SK-N-SH (cell line): Measurements from ENCODE around the gene ANKRD52. TPM values are rescaled to one million over a fixed set of nuclear protein-coding genes. Genes with fewer than 3 reads are reported as not detected.

Experiments used
- CTCF ChIA-PET: fragments of 300-600, 350-600 bp; formaldehyde crosslinking; extraction: SDS; loops from one replicate; lab custom pipeline; 2021; lab: Yijun Ruan, JAX
- POLR2A ChIA-PET: fragments of 350-600 bp; sonication (Branson Sonifier 250); formaldehyde crosslinking; extraction: SDS; loops from one replicate; lab custom pipeline; 2020; ENCODE audit warnings: antibody characterized with exemption, inconsistent platforms; lab: Yijun Ruan, JAX
- DNase-seq: peaks from one replicate; pipeline ENCODE4 v3.0.0; 2012
- H2AFZ ChIP-seq: fragments of 200-600 bp; sonication (generic); 2 replicates; pipeline ENCODE4 v1.8.1; 2016; ENCODE audit warnings: antibody characterized with exemption, mild to moderate bottlenecking, low read depth
- H3F3A ChIP-seq: fragments of 200-600 bp; sonication (generic); replicated peaks from 2 replicates; pipeline ENCODE3; 2016; ENCODE audit warnings: antibody characterized with exemption, mild to moderate bottlenecking; ENCODE audit not compliant: insufficient read depth
- H3K27ac ChIP-seq, 2 experiments: fragments of 200-500 bp in 1 of 2; fragments of 200-600 bp in 1 of 2; sonication (Bioruptor generic) in 1 of 2; sonication (generic), shearing (Covaris generic) in 1 of 2; 2 replicates each; pipeline versions ENCODE4 v1.5.1 to v1.6.1; 2014 to 2016; ENCODE audit warnings: low read depth in 2 of 2, inconsistent platforms in 1 of 2, low read length in 1 of 2, mild to moderate bottlenecking in 1 of 2, mixed read lengths in 1 of 2
- H3K27me3 ChIP-seq: fragments of 200-600 bp; sonication (generic), shearing (Covaris generic); 2 replicates; pipeline ENCODE4 v1.6.1; 2016; ENCODE audit warnings: mixed run types; ENCODE audit not compliant: insufficient read depth
- H3K36me3 ChIP-seq, 2 experiments: fragments of 200-500 bp in 1 of 2; fragments of 200-600 bp in 1 of 2; sonication (Bioruptor generic) in 1 of 2; sonication (generic) in 1 of 2; replicated peaks in 1 of 2; 2 replicates each; pipeline versions ENCODE3 to v1.5.1; 2014 to 2016; ENCODE audit warnings: low read length in 1 of 2, mild to moderate bottlenecking in 1 of 2; ENCODE audit not compliant: insufficient read depth in 2 of 2, control insufficient read depth in 1 of 2
- H3K4me1 ChIP-seq, 2 experiments: fragments of 200-500 bp in 1 of 2; fragments of 200-600 bp in 1 of 2; sonication (Bioruptor generic) in 1 of 2; sonication (generic), shearing (Covaris generic) in 1 of 2; 2 replicates each; pipeline versions ENCODE4 v1.5.1 to v1.6.1; 2014 to 2016; ENCODE audit warnings: low read depth in 1 of 2, low read length in 1 of 2, mixed run types in 1 of 2; ENCODE audit not compliant: insufficient read depth in 2 of 2, control insufficient read depth in 1 of 2
- H3K4me2 ChIP-seq: fragments of 200-600 bp; sonication (generic), shearing (Covaris generic); 2 replicates; pipeline ENCODE4 v1.6.1; 2017; ENCODE audit warnings: mixed run types
- H3K4me3 ChIP-seq, 2 experiments: fragments of 200-500 bp in 1 of 2; fragments of 200-600 bp in 1 of 2; sonication (Bioruptor generic) in 1 of 2; sonication (generic), shearing (Covaris generic) in 1 of 2; 2 replicates each; pipeline versions ENCODE4 v1.5.1 to v1.8.1; 2014 to 2016; ENCODE audit warnings: low read depth in 2 of 2, inconsistent platforms in 1 of 2, low read length in 1 of 2, mild to moderate bottlenecking in 1 of 2, mixed read lengths in 1 of 2, moderate library complexity in 1 of 2
- H3K79me2 ChIP-seq: fragments of 200-600 bp; sonication (generic); 2 replicates; pipeline ENCODE4 v1.8.1; 2017; ENCODE audit warnings: mild to moderate bottlenecking; ENCODE audit not compliant: insufficient read depth
- H3K9ac ChIP-seq: fragments of 200-600 bp; sonication (generic); 2 replicates; pipeline ENCODE4 v1.6.1; 2017; ENCODE audit warnings: mixed run types
- H3K9me2 ChIP-seq: fragments of 200-600 bp; sonication (generic); 2 replicates; pipeline ENCODE4 v1.6.1; 2017; ENCODE audit warnings: mixed run types
- H3K9me3 ChIP-seq: fragments of 200-600 bp; sonication (generic); 2 replicates; pipeline ENCODE4 v1.6.1; 2017; ENCODE audit warnings: mixed run types, mild to moderate bottlenecking, moderate library complexity
- H4K20me1 ChIP-seq: fragments of 200-600 bp; sonication (generic); 2 replicates; pipeline ENCODE4 v1.6.1; 2017; ENCODE audit warnings: mild to moderate bottlenecking, mixed run types; ENCODE audit not compliant: insufficient read depth
- ELF1 ChIP-seq: IDR thresholded peaks from 2 replicates; pipeline ENCODE4 v1.4.0; 2012
- EP300 ChIP-seq, 2 experiments: IDR thresholded peaks; 2 replicates each; pipeline versions ENCODE4 v1.4.0 to v1.6.1; 2012; ENCODE audit warnings: borderline replicate concordance in 1 of 2, low read depth in 1 of 2, low read length in 1 of 2
- EZH2phosphoT487 ChIP-seq: fragments of 200-600 bp; sonication (generic); IDR thresholded peaks from 2 replicates; pipeline ENCODE4 v1.6.1; 2017; ENCODE audit warnings: low read depth, mixed run types, mild to moderate bottlenecking, antibody characterized with exemption, moderate library complexity, borderline replicate concordance
- FOSL2 ChIP-seq: IDR thresholded peaks from 2 replicates; pipeline ENCODE4 v1.4.0; 2012; ENCODE audit warnings: low read depth, mild to moderate bottlenecking, moderate library complexity, borderline replicate concordance
- FOXJ3 ChIP-seq: sonication (generic); formaldehyde crosslinking; IDR thresholded peaks from 2 replicates; pipeline ENCODE4 v1.5.1; 2020; ENCODE audit warnings: mild to moderate bottlenecking, missing genetic modification reagents
- GABPA ChIP-seq: IDR thresholded peaks from 2 replicates; pipeline ENCODE4 v1.4.0; 2012; ENCODE audit warnings: low read depth, mild to moderate bottlenecking
- GATA2 ChIP-seq: sonication (generic); formaldehyde crosslinking; IDR thresholded peaks from 2 replicates; pipeline ENCODE4 v1.5.0; 2020; ENCODE audit warnings: mild to moderate bottlenecking, missing genetic modification reagents
- JUND ChIP-seq: IDR thresholded peaks from 2 replicates; pipeline ENCODE4 v1.4.0; 2012
- MXI1 ChIP-seq: IDR thresholded peaks from 2 replicates; pipeline ENCODE4 v1.6.1; 2012; ENCODE audit warnings: mild to moderate bottlenecking, low read depth, low read length, improper control_type of control experiment
- NFIC ChIP-seq: IDR thresholded peaks from 2 replicates; pipeline ENCODE4 v1.4.0; 2012; ENCODE audit warnings: borderline replicate concordance
- NRF1 ChIP-seq: IDR thresholded peaks from 2 replicates; pipeline ENCODE4 v1.6.1; 2012; ENCODE audit warnings: low read depth, mild to moderate bottlenecking, low read length
- POLR2AphosphoS5 ChIP-seq: IDR thresholded peaks from 2 replicates; pipeline ENCODE4 v1.6.1; 2012; ENCODE audit warnings: low read depth, low read length
- RAD21 ChIP-seq: IDR thresholded peaks from 2 replicates; pipeline ENCODE4 v1.6.1; 2012; ENCODE audit warnings: mild to moderate bottlenecking, low read length
- RCOR1 ChIP-seq: fragments of 150-350 bp; IDR thresholded peaks from 2 replicates; pipeline ENCODE4 v1.6.1; 2017; ENCODE audit warnings: antibody characterized with exemption, low read length
- SIN3A ChIP-seq: IDR thresholded peaks from 2 replicates; pipeline ENCODE4 v1.6.1; 2012; ENCODE audit warnings: low read depth, mild to moderate bottlenecking, low read length, moderate library complexity, borderline replicate concordance
- SMC3 ChIP-seq: IDR thresholded peaks from 2 replicates; pipeline ENCODE4 v1.6.1; 2012; ENCODE audit warnings: low read depth, low read length, improper control_type of control experiment
- TAF1 ChIP-seq: IDR thresholded peaks from 2 replicates; pipeline ENCODE4 v1.6.1; 2012; ENCODE audit warnings: low read depth, mild to moderate bottlenecking, low read length, moderate library complexity, borderline replicate concordance
- TCF12 ChIP-seq: IDR thresholded peaks from 2 replicates; pipeline ENCODE4 v1.4.0; 2012
- TEAD4 ChIP-seq: IDR thresholded peaks from 2 replicates; pipeline ENCODE4 v1.4.0; 2012; ENCODE audit warnings: mild to moderate bottlenecking, borderline replicate concordance; ENCODE audit not compliant: insufficient read depth
- WGBS: methylation state at CpG from one replicate; pipeline ENCODE4 v1.1.6; 2017; ENCODE audit warnings: low lambda C conversion rate; 5-methylcytosine and 5-hydroxymethylcytosine counted together
- polyA plus RNA-seq, 3 experiments: library from polyadenylated mRNA; depleted of rRNA; stranded (reverse); fragments of >200 nt; gene quantifications; 2 replicates each; pipeline ENCODE4 v1.2.3, GENCODE V29; 2012
- TF ChIP-seq, protein P1 (sequence below): fragments of 150-350 bp; IDR thresholded peaks from 2 replicates; pipeline ENCODE4 v1.6.1; 2017; ENCODE audit warnings: antibody characterized with exemption, low read length, low read depth, borderline replicate concordance
- TF ChIP-seq, protein P2 (sequence below): fragments of 200-600 bp; sonication (generic); IDR thresholded peaks from 2 replicates; pipeline ENCODE4 v1.6.1; 2017; ENCODE audit warnings: antibody characterized with exemption, mild to moderate bottlenecking, moderate library complexity
- TF ChIP-seq, protein P3 (sequence below): IDR thresholded peaks from 2 replicates; pipeline ENCODE4 v1.6.1; 2012; ENCODE audit warnings: mild to moderate bottlenecking, low read depth, low read length, moderate library complexity
- TF ChIP-seq, protein P4 (sequence below): IDR thresholded peaks from 2 replicates; pipeline ENCODE4; 2012
- TF ChIP-seq, protein P5 (sequence below): IDR thresholded peaks from 2 replicates; pipeline ENCODE4 v1.4.0; 2012; ENCODE audit warnings: low read depth, borderline replicate concordance

The ANKRD52 gene
- polyA plus RNA-seq (2012; rRNA removed): 22.5 and 23.4 TPM in 2 replicates
- 9.9 and 14.0 TPM in 2 replicates for polyA plus RNA-seq (2012; cell fraction: cytosol; rRNA removed)
- polyA plus RNA-seq (2012; cell fraction: nucleus; rRNA removed): 82.4 and 85.1 TPM in 2 replicates

DNA sequence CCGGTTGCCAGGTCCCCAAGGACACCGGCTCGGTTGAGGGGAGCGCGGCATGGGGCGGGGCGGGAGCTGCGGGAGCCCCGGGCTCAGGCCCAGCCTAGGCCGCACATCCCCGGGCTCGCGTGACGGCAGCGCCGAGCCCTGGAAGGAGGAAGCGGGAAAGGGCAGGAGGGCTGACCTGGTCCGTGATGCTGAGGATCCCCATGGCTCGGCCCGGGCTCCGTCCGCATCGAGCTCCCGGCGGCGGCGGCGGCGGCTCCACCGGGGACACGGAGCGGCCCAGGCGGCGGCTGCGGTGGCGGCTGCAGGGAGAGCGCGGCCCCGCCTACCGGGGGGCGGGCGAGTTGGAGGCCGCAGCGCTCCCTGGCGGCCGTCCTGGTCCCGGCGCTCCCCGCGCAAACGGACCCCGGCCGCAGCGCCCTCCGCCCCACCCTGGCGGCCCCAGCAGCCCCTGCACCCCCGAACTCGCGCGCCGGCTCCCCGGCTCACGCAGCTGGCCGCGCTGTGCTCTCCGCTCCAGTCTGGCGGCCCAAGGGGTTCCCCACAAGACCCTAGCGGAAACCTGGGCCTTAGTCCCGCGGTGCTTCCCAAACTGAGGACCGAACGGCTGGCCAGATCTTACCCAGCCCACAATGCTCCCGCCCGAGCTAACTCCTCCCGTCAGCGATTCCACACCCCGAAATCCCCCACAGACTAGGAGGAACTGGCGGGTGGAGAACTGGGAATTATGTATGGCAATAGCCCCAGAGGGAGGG lies at the start of gene ANKRD52:
Gene ANKRD52 (minus strand): TSS at position 317 of the 752 bp plus-strand sequence. CDS start 115 bp downstream, at position 202.
- CTCF ChIA-PET: interaction anchor here (0.6 to 5.4 kb wide), 45 partner anchors 9 to 1282 kb away, joined by 3 to 58 read pairs (median 5); partner anchors contain the start of genes CNPY2, COQ10A, RNF41 and SLC39A5
- TF ChIP-seq NFIC (no peak), EP300 (IDR thresholded peaks at IDR 0.05; ENCODE audit: borderline replicate concordance in 1 of 2, low read depth in 1 of 2, low read length in 1 of 2) (no peak; a peak in 1 of 4 replicates), GABPA (no peak), RAD21 (peak; percentile 8; the same call in 1 of the 2 replicates), GATA2 (CRISPR knock-in tag) (no peak), MXI1 (0 out of 2 replicates have a peak, but pooled peaks have one; percentile 0), NRF1 (no peak), TEAD4 (no peak), JUND (no peak), ELF1 (no peak), TAF1 (peak; percentile 60; the same call in 1 of the 2 replicates), SIN3A (no peak; the same call in 1 of the 2 replicates), EZH2phosphoT487 (no peak), FOXJ3 (CRISPR knock-in tag) (no peak), SMC3 (peak; percentile 46; the same call in 1 of the 2 replicates), RCOR1 (no peak), FOSL2 (no peak), POLR2AphosphoS5 (peak; percentile 37; the same call in 1 of the 2 replicates), TCF12 (no peak)
- TF ChIP-seq, protein P1, sequence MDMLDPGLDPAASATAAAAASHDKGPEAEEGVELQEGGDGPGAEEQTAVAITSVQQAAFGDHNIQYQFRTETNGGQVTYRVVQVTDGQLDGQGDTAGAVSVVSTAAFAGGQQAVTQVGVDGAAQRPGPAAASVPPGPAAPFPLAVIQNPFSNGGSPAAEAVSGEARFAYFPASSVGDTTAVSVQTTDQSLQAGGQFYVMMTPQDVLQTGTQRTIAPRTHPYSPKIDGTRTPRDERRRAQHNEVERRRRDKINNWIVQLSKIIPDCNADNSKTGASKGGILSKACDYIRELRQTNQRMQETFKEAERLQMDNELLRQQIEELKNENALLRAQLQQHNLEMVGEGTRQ: no peak
- TF ChIP-seq, protein P2, sequence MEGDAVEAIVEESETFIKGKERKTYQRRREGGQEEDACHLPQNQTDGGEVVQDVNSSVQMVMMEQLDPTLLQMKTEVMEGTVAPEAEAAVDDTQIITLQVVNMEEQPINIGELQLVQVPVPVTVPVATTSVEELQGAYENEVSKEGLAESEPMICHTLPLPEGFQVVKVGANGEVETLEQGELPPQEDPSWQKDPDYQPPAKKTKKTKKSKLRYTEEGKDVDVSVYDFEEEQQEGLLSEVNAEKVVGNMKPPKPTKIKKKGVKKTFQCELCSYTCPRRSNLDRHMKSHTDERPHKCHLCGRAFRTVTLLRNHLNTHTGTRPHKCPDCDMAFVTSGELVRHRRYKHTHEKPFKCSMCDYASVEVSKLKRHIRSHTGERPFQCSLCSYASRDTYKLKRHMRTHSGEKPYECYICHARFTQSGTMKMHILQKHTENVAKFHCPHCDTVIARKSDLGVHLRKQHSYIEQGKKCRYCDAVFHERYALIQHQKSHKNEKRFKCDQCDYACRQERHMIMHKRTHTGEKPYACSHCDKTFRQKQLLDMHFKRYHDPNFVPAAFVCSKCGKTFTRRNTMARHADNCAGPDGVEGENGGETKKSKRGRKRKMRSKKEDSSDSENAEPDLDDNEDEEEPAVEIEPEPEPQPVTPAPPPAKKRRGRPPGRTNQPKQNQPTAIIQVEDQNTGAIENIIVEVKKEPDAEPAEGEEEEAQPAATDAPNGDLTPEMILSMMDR: peak; percentile 68
- TF ChIP-seq, protein P3, sequence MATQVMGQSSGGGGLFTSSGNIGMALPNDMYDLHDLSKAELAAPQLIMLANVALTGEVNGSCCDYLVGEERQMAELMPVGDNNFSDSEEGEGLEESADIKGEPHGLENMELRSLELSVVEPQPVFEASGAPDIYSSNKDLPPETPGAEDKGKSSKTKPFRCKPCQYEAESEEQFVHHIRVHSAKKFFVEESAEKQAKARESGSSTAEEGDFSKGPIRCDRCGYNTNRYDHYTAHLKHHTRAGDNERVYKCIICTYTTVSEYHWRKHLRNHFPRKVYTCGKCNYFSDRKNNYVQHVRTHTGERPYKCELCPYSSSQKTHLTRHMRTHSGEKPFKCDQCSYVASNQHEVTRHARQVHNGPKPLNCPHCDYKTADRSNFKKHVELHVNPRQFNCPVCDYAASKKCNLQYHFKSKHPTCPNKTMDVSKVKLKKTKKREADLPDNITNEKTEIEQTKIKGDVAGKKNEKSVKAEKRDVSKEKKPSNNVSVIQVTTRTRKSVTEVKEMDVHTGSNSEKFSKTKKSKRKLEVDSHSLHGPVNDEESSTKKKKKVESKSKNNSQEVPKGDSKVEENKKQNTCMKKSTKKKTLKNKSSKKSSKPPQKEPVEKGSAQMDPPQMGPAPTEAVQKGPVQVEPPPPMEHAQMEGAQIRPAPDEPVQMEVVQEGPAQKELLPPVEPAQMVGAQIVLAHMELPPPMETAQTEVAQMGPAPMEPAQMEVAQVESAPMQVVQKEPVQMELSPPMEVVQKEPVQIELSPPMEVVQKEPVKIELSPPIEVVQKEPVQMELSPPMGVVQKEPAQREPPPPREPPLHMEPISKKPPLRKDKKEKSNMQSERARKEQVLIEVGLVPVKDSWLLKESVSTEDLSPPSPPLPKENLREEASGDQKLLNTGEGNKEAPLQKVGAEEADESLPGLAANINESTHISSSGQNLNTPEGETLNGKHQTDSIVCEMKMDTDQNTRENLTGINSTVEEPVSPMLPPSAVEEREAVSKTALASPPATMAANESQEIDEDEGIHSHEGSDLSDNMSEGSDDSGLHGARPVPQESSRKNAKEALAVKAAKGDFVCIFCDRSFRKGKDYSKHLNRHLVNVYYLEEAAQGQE: no peak
- TF ChIP-seq, protein P4, sequence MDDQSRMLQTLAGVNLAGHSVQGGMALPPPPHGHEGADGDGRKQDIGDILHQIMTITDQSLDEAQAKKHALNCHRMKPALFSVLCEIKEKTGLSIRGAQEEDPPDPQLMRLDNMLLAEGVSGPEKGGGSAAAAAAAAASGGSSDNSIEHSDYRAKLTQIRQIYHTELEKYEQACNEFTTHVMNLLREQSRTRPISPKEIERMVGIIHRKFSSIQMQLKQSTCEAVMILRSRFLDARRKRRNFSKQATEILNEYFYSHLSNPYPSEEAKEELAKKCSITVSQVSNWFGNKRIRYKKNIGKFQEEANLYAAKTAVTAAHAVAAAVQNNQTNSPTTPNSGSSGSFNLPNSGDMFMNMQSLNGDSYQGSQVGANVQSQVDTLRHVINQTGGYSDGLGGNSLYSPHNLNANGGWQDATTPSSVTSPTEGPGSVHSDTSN: 0 out of 2 replicates have a peak, but pooled peaks have one; percentile 4
- TF ChIP-seq, protein P5, sequence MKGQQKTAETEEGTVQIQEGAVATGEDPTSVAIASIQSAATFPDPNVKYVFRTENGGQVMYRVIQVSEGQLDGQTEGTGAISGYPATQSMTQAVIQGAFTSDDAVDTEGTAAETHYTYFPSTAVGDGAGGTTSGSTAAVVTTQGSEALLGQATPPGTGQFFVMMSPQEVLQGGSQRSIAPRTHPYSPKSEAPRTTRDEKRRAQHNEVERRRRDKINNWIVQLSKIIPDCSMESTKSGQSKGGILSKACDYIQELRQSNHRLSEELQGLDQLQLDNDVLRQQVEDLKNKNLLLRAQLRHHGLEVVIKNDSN: no peak

More for the DNA sequence above, at the start of gene ANKRD52:
- H3K4me2 ChIP-seq: peak within 1 kb of the TSS; percentile 97
- peak within 1 kb of the TSS; percentile 94 for H2AFZ ChIP-seq
- 0% methylated on average over 34 of the region's 78 CpGs for WGBS
- no peaks in the 10 kb centered on the region for H3K9me2 ChIP-seq
- H3K4me3 ChIP-seq: peak within 1 kb of the TSS; percentile 90 to 95
- POLR2A ChIA-PET: interaction anchor here (0.6 to 2.1 kb wide), 5 partner anchors 9 to 102 kb away, joined by 3 to 12 read pairs (median 4); partner anchors contain the start of genes CNPY2, COQ10A, RNF41 and SMARCC2
- H3K9me3 ChIP-seq: no peaks in the 10 kb centered on the region
- peaks cover 23% of the 10 kb centered on the region for H4K20me1 ChIP-seq
- H3K36me3 ChIP-seq: peaks cover 30% of the 10 kb centered on the region in 2 experiments
- peak; percentile 98 for DNase-seq
- H3K4me1 ChIP-seq: peaks cover 15 to 19% of the 10 kb centered on the region in 2 experiments
- H3K27ac ChIP-seq: peak within 1 kb of the TSS; percentile 75 to 92
- peak within 1 kb of the TSS; percentile 91 for H3K9ac ChIP-seq
- peaks cover 45% of the 10 kb centered on the region for H3F3A ChIP-seq
- peaks cover 48% of the 10 kb centered on the region for H3K79me2 ChIP-seq
- no peaks in the 10 kb centered on the region for H3K27me3 ChIP-seq
